Measurements from ENCODE around the gene STH. TPM values are rescaled to one million over a fixed set of nuclear protein-coding genes. Genes with fewer than 3 reads are reported as not detected.

Gene STH
- total RNA-seq, 2 donors from 2014 or later: not detected

DNA sequence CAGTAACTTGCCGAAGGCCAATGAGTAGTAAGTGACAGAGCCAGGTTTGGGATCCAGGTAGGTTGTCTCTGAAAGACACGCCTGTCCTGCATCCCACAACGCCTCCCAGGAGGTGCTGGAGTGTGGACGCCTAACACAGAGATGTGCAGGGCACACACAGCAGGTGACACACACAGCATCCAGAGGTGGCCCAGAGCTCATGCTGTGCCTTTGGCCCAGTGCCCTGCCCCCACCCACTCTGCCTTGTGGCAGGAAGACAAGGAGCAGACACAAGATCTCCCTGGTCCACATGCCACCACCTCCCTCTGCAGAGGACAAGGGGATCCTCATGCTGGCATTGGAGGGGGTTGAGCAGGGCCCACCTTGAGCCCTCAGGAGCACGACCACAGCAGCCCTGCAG, 14.7 kb upstream of the STH start:
- H3K27ac ChIP-seq: no peak overlapping the region
- intact Hi-C loops (cut with DNase I): no loop called here
- TF ChIP-seq POLR2A (IDR thresholded peaks at IDR 0.05) (no peak), CTCF (IDR thresholded peaks at IDR 0.05) (no peak), POLR2AphosphoS5 (IDR thresholded peaks at IDR 0.05) (no peak)
- DNase-seq (ENCODE audit: low spot score): no peak
- 86% methylated on average over 2 of the region's 5 CpGs for WGBS
- no peak overlapping the region for H3K4me3 ChIP-seq
- H3K9me3 ChIP-seq: no peaks in the 10 kb centered on the region
- no peaks in the 10 kb centered on the region for H3K4me1 ChIP-seq (replicated peaks)
- H3K27me3 ChIP-seq (replicated peaks; ENCODE audit: insufficient read depth): no peaks in the 10 kb centered on the region
- no peaks in the 10 kb centered on the region for H3K36me3 ChIP-seq

DNA sequence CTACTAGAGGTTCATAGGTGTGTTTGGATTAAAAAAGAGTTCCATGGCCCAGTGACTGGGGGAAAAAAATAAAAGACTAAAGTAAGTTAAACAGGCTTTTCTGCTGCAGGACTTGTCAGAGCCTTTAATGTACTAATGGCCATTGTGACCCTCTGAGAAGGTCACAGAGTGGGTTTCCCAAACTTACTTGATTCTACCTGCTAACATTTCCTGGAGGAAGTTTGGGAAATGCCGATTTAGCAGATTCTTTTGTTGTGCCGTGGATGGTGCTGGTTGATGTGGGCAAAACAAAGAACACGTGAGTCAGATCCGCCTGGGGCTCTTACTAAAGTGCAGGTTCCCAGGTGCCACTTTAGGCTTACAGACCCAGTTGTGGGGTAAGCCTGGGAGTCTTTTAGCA, 13.6 kb upstream of the STH start:
- no peak for DNase-seq (ENCODE audit: low spot score)
- no peaks in the 10 kb centered on the region for H3K4me1 ChIP-seq (replicated peaks)
- intact Hi-C loops (cut with DNase I): no loop called here
- WGBS: 93% methylated on average over 4 of the region's 4 CpGs
- H3K27ac ChIP-seq: no peak overlapping the region
- no peaks in the 10 kb centered on the region for H3K27me3 ChIP-seq (replicated peaks; ENCODE audit: insufficient read depth)
- no peak for TF ChIP-seq CTCF (IDR thresholded peaks at IDR 0.05)
- no peaks in the 10 kb centered on the region for H3K36me3 ChIP-seq
- H3K9me3 ChIP-seq: no peaks in the 10 kb centered on the region
- H3K4me3 ChIP-seq: no peak overlapping the region

DNA sequence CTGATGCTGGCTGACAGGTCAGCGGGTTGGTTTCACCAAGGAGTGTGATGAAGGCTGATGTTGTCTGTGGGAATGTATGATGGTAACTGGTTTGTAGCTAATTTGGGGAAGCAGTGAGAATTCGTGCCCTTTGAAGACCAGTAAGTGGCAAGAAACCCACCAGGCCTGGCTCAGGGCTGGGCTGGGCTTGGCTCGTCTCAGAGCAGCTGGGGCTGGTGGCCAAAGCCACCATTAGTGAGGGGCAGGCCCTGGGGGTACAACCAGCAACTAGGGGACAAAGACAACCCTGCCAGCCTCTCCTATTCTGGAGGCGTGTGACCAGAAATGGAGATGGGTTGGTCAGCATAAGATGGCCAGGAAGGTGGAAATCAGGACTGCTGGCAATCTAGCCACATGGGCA, 13.0 kb upstream of the STH start:
- intact Hi-C loops (cut with DNase I): no loop called here
- Histone ChIP-seq H3K36me3 (no peaks in the 10 kb centered on the region), H3K4me3 (no peak overlapping the region), H3K27me3 (replicated peaks; ENCODE audit: insufficient read depth) (no peaks in the 10 kb centered on the region), H3K27ac (no peak overlapping the region), H3K9me3 (no peaks in the 10 kb centered on the region), H3K4me1 (replicated peaks) (no peaks in the 10 kb centered on the region)
- WGBS: 89% methylated on average over 4 of the region's 4 CpGs
- no peak for TF ChIP-seq CTCF (IDR thresholded peaks at IDR 0.05)
- TF ChIP-seq POLR2A (IDR thresholded peaks at IDR 0.05): no peak
- no peak for TF ChIP-seq POLR2AphosphoS5 (IDR thresholded peaks at IDR 0.05)
- no peak for DNase-seq (ENCODE audit: low spot score)

DNA sequence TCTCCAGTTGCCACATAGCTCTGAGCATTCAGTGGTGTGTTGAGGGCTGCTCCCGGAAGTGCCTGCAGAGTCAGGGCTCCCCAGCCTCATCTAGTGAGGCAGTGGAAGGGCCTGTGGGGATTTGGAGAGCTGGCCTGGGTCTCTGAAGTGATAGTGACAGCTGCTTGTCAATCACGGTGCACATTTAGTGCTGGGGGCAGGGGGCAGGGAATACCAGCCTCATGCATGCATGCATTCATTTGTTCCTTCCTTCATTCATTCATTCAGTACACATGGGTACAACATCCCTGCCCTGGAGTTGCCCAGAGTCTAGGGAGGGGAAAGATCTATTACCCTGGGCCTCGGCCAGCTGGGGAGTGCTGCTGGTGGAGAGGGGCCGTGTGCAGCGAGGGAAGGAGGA, 11.3 kb upstream of the STH start:
- intact Hi-C loops (cut with DNase I): no loop called here
- no peak overlapping the region for H3K4me3 ChIP-seq
- 76% methylated on average over 5 of the region's 5 CpGs for WGBS
- H3K27me3 ChIP-seq (replicated peaks; ENCODE audit: insufficient read depth): no peaks in the 10 kb centered on the region
- TF ChIP-seq POLR2AphosphoS5 (IDR thresholded peaks at IDR 0.05): no peak
- TF ChIP-seq POLR2A (IDR thresholded peaks at IDR 0.05): no peak
- H3K9me3 ChIP-seq: no peaks in the 10 kb centered on the region
- no peak overlapping the region for H3K27ac ChIP-seq
- H3K4me1 ChIP-seq (replicated peaks): no peaks in the 10 kb centered on the region
- H3K36me3 ChIP-seq: no peaks in the 10 kb centered on the region
- DNase-seq (ENCODE audit: low spot score): no peak

DNA sequence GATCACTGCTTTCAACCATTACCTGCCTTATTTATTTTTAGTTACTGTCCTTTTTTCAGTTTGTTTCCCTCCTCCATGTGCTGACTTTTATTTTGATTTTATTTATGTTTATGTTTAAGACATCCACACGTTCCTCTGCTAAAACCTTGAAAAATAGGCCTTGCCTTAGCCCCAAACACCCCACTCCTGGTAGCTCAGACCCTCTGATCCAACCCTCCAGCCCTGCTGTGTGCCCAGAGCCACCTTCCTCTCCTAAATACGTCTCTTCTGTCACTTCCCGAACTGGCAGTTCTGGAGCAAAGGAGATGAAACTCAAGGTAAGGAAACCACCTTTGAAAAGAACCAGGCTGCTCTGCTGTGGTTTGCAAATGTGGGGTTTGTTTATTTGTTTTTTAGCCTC, 9.3 kb upstream of the STH start:
- DNase-seq (ENCODE audit: low spot score): no peak
- 80% methylated on average over 3 of the region's 3 CpGs for WGBS
- Histone ChIP-seq H3K9me3 (no peaks in the 10 kb centered on the region), H3K27me3 (replicated peaks; ENCODE audit: insufficient read depth) (no peaks in the 10 kb centered on the region), H3K27ac (no peak overlapping the region), H3K36me3 (no peaks in the 10 kb centered on the region), H3K4me3 (no peak overlapping the region), H3K4me1 (replicated peaks) (no peaks in the 10 kb centered on the region)
- intact Hi-C loops (cut with DNase I): no loop called here
- TF ChIP-seq POLR2A (IDR thresholded peaks at IDR 0.05): no peak
- no peak for TF ChIP-seq CTCF (IDR thresholded peaks at IDR 0.05)
- no peak for TF ChIP-seq POLR2AphosphoS5 (IDR thresholded peaks at IDR 0.05)

Data from prostate gland (tissue), 2 donors.